Panc1 (cell line): ENCODE data around the gene CENPE.

Experiments
- POLR2AphosphoS5 ChIP-seq: IDR thresholded peaks from 2 replicates; pipeline ENCODE4 v1.6.1; 2012; ENCODE audit warnings: mild to moderate bottlenecking, low read depth, low read length, moderate library complexity
- TF ChIP-seq, protein P1 (sequence below): fragments of 450-650 bp; IDR thresholded peaks from 2 replicates; pipeline ENCODE4 v1.5.1; 2017; ENCODE audit warnings: mild to moderate bottlenecking
- TF ChIP-seq, protein P2 (sequence below), 2 experiments: IDR thresholded peaks; 2 replicates each; pipeline ENCODE4 v1.6.1; 2011 to 2012; ENCODE audit warnings: low read depth in 2 of 2, control low read depth in 1 of 2, low read length in 1 of 2, mild to moderate bottlenecking in 1 of 2, moderate library complexity in 1 of 2; ENCODE audit not compliant: insufficient read depth in 1 of 2

DNA sequence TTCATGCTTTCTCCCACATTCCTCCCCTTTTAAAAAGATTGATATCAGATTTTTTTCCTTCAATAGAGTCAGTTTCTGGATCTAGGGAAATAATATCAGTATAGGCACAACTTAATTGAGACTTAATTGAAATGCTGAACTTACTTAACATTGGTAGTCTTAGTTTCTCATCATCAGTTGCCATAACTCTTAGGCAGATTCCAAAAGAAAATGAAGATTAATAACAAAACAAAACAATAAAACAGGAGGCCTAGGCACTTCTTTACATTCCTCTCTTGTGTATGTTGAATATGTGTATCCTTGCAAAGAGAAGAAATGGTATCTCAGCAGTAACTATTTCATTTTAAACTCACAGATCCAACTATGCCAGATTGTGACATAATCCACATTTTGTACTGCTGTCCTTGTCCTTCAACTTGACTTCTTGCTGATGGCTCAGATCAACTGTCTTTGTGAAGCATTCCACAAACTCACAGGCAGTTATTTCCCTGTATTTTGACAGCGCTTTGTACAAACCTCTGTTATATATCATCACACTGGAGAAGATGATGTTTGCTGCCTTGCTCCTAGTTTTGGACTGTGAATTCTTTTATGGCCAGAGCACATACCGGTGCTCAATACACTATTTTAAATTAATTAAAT lies 112.5 kb downstream of the CENPE start:
- TF ChIP-seq, protein P1, sequence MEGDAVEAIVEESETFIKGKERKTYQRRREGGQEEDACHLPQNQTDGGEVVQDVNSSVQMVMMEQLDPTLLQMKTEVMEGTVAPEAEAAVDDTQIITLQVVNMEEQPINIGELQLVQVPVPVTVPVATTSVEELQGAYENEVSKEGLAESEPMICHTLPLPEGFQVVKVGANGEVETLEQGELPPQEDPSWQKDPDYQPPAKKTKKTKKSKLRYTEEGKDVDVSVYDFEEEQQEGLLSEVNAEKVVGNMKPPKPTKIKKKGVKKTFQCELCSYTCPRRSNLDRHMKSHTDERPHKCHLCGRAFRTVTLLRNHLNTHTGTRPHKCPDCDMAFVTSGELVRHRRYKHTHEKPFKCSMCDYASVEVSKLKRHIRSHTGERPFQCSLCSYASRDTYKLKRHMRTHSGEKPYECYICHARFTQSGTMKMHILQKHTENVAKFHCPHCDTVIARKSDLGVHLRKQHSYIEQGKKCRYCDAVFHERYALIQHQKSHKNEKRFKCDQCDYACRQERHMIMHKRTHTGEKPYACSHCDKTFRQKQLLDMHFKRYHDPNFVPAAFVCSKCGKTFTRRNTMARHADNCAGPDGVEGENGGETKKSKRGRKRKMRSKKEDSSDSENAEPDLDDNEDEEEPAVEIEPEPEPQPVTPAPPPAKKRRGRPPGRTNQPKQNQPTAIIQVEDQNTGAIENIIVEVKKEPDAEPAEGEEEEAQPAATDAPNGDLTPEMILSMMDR: no peak
- TF ChIP-seq, protein P2, sequence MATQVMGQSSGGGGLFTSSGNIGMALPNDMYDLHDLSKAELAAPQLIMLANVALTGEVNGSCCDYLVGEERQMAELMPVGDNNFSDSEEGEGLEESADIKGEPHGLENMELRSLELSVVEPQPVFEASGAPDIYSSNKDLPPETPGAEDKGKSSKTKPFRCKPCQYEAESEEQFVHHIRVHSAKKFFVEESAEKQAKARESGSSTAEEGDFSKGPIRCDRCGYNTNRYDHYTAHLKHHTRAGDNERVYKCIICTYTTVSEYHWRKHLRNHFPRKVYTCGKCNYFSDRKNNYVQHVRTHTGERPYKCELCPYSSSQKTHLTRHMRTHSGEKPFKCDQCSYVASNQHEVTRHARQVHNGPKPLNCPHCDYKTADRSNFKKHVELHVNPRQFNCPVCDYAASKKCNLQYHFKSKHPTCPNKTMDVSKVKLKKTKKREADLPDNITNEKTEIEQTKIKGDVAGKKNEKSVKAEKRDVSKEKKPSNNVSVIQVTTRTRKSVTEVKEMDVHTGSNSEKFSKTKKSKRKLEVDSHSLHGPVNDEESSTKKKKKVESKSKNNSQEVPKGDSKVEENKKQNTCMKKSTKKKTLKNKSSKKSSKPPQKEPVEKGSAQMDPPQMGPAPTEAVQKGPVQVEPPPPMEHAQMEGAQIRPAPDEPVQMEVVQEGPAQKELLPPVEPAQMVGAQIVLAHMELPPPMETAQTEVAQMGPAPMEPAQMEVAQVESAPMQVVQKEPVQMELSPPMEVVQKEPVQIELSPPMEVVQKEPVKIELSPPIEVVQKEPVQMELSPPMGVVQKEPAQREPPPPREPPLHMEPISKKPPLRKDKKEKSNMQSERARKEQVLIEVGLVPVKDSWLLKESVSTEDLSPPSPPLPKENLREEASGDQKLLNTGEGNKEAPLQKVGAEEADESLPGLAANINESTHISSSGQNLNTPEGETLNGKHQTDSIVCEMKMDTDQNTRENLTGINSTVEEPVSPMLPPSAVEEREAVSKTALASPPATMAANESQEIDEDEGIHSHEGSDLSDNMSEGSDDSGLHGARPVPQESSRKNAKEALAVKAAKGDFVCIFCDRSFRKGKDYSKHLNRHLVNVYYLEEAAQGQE (IDR thresholded peaks at IDR 0.05; ENCODE audit: insufficient read depth in 1 of 2, low read depth in 2 of 2, low read length in 1 of 2): no peak
- no peak for TF ChIP-seq POLR2AphosphoS5
